GM19468 (cell line): ENCODE measurements around the gene MAGEC3.

Source experiments
- ATAC-seq: cut with Tn5 transposase; IDR thresholded peaks from one replicate; pipeline ENCODE4 v1.9.1; 2021; ENCODE audit warnings: mild to moderate bottlenecking, moderate library complexity, moderate number of reproducible peaks; ENCODE audit not compliant: unreplicated experiment; ENCODE audit errors: extremely low read depth

The MAGEC3 gene

DNA sequence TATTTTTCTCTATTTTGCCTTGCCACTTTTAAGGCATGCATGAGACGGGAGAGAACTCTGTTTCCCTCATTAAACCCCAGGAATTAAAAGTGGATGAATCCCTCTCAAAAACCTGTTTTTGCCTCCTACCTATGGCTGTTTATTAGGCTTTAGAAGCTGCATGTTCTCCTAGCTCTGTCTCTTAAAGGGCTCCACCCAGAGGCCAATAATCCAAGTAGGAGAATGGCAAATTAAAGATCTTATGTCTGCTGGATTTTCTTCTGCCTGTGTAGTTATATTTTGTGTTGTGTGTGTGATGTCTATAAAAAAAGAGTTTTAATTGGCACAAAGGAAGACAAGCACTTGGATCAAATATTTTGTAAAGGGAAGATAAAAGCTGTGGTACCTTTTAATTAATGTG, 98.0 kb downstream of the MAGEC3 start:
- no peak for ATAC-seq

GRCh38 chrX:141941234-141941633, 103.1 kb downstream of the MAGEC3 start:
- ATAC-seq, result no peak

DNA sequence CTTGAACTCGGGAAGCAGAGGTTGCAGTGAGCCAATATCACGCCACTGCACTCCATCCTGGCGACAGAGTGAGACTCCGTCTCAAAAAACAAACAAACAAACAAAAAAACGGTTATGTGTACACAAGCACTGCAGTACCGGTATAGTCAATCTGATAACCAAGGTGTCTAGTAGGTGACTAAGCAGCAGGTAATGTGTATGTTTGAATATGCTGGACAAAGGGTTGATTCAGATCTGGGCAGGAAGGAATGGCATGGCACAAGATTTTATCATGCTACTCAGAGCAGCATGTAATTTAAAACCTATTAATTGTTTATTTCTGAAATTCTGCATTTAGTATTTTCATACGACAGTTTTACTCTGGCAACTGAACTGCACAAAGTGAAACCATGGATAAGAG, 107.3 kb downstream of the MAGEC3 start:
- ATAC-seq, result no peak

- no peak for ATAC-seq
Measured at GRCh38 chrX:141947350-141947749, 109.2 kb downstream of the MAGEC3 start.
